Measurements from ENCODE around the gene SLC27A5.

GRCh38 chr19:58482372-58482771 lies 29.4 kb downstream of the SLC27A5 start:
- TF ChIP-seq CTCF (IDR thresholded peaks at IDR 0.05) (no peak), POLR2A (IDR thresholded peaks at IDR 0.05) (no peak), EP300 (IDR thresholded peaks at IDR 0.05) (no peak)
